Panc1 (cell line): ENCODE data around the gene SLC44A3. TPM values are rescaled to one million over a fixed set of nuclear protein-coding genes. Genes with fewer than 3 reads are reported as not detected.

Source experiments
- ATAC-seq: fragments of 200-7000 bp; cut with Tn5 transposase; 2 replicates; pipeline ENCODE4 v1.9.1; 2020; ENCODE audit warnings: mild to moderate bottlenecking, moderate library complexity
- BruUV-seq: library from RNA; stranded (reverse); fragments of 400-500 nt; replicated peaks from 2 replicates; lab custom pipeline; 2021; lab: Mats Ljungman, UMichigan
- CTCF ChIA-PET: fragments of 300-600 bp; sonication (Branson Sonifier 250); formaldehyde crosslinking; loops from one replicate; lab custom pipeline; 2022; ENCODE audit warnings: antibody characterized with exemption; lab: Charles Lee
- POLR2A ChIA-PET: fragments of 300-600 bp; sonication (Branson Sonifier 250); formaldehyde crosslinking; loops from one replicate; lab custom pipeline; 2022; ENCODE audit warnings: antibody characterized with exemption; lab: Charles Lee
- DNase-seq: peaks from one replicate; pipeline ENCODE4 v3.0.0-alpha.2; 2010; ENCODE audit warnings: low read depth, low spot score
- H3K27ac ChIP-seq: 2 replicates; pipeline ENCODE4 v1.5.1; 2011; ENCODE audit warnings: mild to moderate bottlenecking, low read length, inconsistent platforms
- H3K27me3 ChIP-seq: fragments of 200-500 bp; sonication (Bioruptor generic); 2 replicates; pipeline ENCODE4 v1.6.0; 2014; ENCODE audit warnings: low read length, inconsistent platforms; ENCODE audit not compliant: control insufficient read depth, insufficient read depth
- H3K36me3 ChIP-seq: fragments of 200-500 bp; sonication (Bioruptor generic); 2 replicates; pipeline ENCODE4 v1.5.1; 2014; ENCODE audit warnings: inconsistent platforms, mild to moderate bottlenecking, low read length, moderate library complexity; ENCODE audit not compliant: control insufficient read depth, insufficient read depth
- H3K4me1 ChIP-seq: 2 replicates; pipeline ENCODE4 v1.5.1; 2011; ENCODE audit warnings: inconsistent platforms, mild to moderate bottlenecking, low read length, moderate library complexity; ENCODE audit not compliant: control insufficient read depth, insufficient read depth
- H3K4me3 ChIP-seq, 2 experiments: 2 replicates each; pipeline ENCODE4 v1.5.1; 2011 to 2012; ENCODE audit warnings: low read depth in 2 of 2, low read length in 2 of 2, mild to moderate bottlenecking in 2 of 2, inconsistent platforms in 1 of 2, moderate library complexity in 1 of 2
- H3K9me3 ChIP-seq: fragments of 200-500 bp; sonication (Bioruptor generic); 2 replicates; pipeline ENCODE4 v1.5.1; 2014; ENCODE audit warnings: low read depth, mild to moderate bottlenecking, inconsistent platforms, low read length, moderate library complexity; ENCODE audit not compliant: control insufficient read depth, insufficient read depth
- CTCF ChIP-seq: fragments of 450-650 bp; IDR thresholded peaks from 2 replicates; pipeline ENCODE4 v1.5.1; 2017; ENCODE audit warnings: mild to moderate bottlenecking
- POLR2AphosphoS5 ChIP-seq: IDR thresholded peaks from 2 replicates; pipeline ENCODE4 v1.6.1; 2012; ENCODE audit warnings: mild to moderate bottlenecking, low read depth, low read length, moderate library complexity
- REST ChIP-seq, 2 experiments: IDR thresholded peaks; 2 replicates each; pipeline ENCODE4 v1.6.1; 2011 to 2012; ENCODE audit warnings: low read depth in 2 of 2, control low read depth in 1 of 2, low read length in 1 of 2, mild to moderate bottlenecking in 1 of 2, moderate library complexity in 1 of 2; ENCODE audit not compliant: insufficient read depth in 1 of 2
- SIN3A ChIP-seq: IDR thresholded peaks from 2 replicates; pipeline ENCODE4 v1.6.1; 2012; ENCODE audit warnings: low read depth, mild to moderate bottlenecking, low read length, moderate library complexity, borderline replicate concordance; ENCODE audit not compliant: insufficient read depth
- TCF7L2 ChIP-seq: IDR thresholded peaks from 2 replicates; pipeline ENCODE4 v1.6.1; 2011; ENCODE audit warnings: mild to moderate bottlenecking, low read depth, low read length, inconsistent platforms
- in situ Hi-C: cut with HindIII; loops from 2 replicates; pipeline ENCODE4 v1.10.0; 2016; ENCODE audit warnings: low sequenced_read_pairs, low pct_unique_long_range_greater_than_20kb
- intact Hi-C: fragments of 100-400 bp; cut with micrococcal nuclease; formaldehyde crosslinking; loops from one replicate; pipeline ENCODE4 v1.10.0; 2022; ENCODE audit not compliant: unreplicated experiment
- total RNA-seq: library from RNA; stranded (reverse); gene quantifications from one replicate; pipeline ENCODE4 v1.2.1, GENCODE V29; 2021; ENCODE audit not compliant: unreplicated experiment

SLC44A3 gene
- total RNA-seq, 1 experiment from 2014 or later: 1.3 TPM

- CTCF ChIA-PET: no interaction called here
- no peak overlapping the region for H3K4me3 ChIP-seq
- H3K9me3 ChIP-seq: no peaks in the 10 kb centered on the region
- in situ Hi-C loops (no loop called here), intact Hi-C loops (no loop called here)
- TF ChIP-seq TCF7L2: no peak
- no peak for TF ChIP-seq SIN3A
- no peak for TF ChIP-seq POLR2AphosphoS5
- TF ChIP-seq CTCF: no peak
- TF ChIP-seq REST (IDR thresholded peaks at IDR 0.05; ENCODE audit: insufficient read depth in 1 of 2, low read depth in 2 of 2, low read length in 1 of 2): no peak
- H3K27me3 ChIP-seq: no peaks in the 10 kb centered on the region
- no peak overlapping the region for H3K27ac ChIP-seq
- H3K4me1 ChIP-seq: no peaks in the 10 kb centered on the region
- POLR2A ChIA-PET: no interaction called here
- ATAC-seq (no peak), DNase-seq (no peak)
- no peaks in the 10 kb centered on the region for H3K36me3 ChIP-seq
- BruUV-seq: no TSS peak
Observed at GRCh38 chr1:94907136-94907535, 87.0 kb downstream of the SLC44A3 start.

GRCh38 chr1:94908190-94908589 is 88.0 kb downstream of the SLC44A3 start:
- no peaks in the 10 kb centered on the region for H3K36me3 ChIP-seq
- POLR2A ChIA-PET: interaction anchor here (0.5 kb wide), 1 partner anchor 326 kb away, joined by 3 read pairs; the partner anchor contains the start of gene RWDD3
- H3K4me3 ChIP-seq: no peak overlapping the region
- no peak overlapping the region for H3K27ac ChIP-seq
- ATAC-seq: no peak
- no peak for DNase-seq
- H3K27me3 ChIP-seq: no peaks in the 10 kb centered on the region
- in situ Hi-C loops (no loop called here), intact Hi-C loops (no loop called here)
- CTCF ChIA-PET: no interaction called here
- H3K4me1 ChIP-seq: no peaks in the 10 kb centered on the region
- TF ChIP-seq CTCF (no peak), TCF7L2 (no peak), SIN3A (no peak), POLR2AphosphoS5 (no peak), REST (IDR thresholded peaks at IDR 0.05; ENCODE audit: insufficient read depth in 1 of 2, low read depth in 2 of 2, low read length in 1 of 2) (no peak)
- no peaks in the 10 kb centered on the region for H3K9me3 ChIP-seq
- no TSS peak for BruUV-seq
